AG08395 (cell line): Measurements from ENCODE around the gene DEFB115.
"Not testable (repeated sequence)": the region's sequence is repeated elsewhere in the genome, so short reads cannot be mapped to it uniquely, and the experiment has no call there.

Experiments used
- DNase-seq: peaks from one replicate; pipeline ENCODE4 v3.0.0; 2012; ENCODE audit warnings: mixed read lengths, low spot score

The DEFB115 gene

GRCh38 chr20:31257364-31257763, at the start of gene DEFB115:
DEFB115 (plus strand) TSS chr20:31257664; CDS start chr20:31257664, 0 bp downstream.
- no peak for DNase-seq

GRCh38 chr20:31236953-31237352, 20.5 kb upstream of the DEFB115 start:
- no peak for DNase-seq

- no peak for DNase-seq
Measured at GRCh38 chr20:31237763-31238162, 19.7 kb upstream of the DEFB115 start.

- DNase-seq: no peak
Measured at GRCh38 chr20:31239139-31239538, 18.3 kb upstream of the DEFB115 start.

- no peak for DNase-seq
Measured at GRCh38 chr20:31256959-31257358, 505 bp upstream of the DEFB115 start.

- DNase-seq: no peak
Measured at GRCh38 chr20:31260326-31260932, 3.0 kb downstream of the DEFB115 start.

- DNase-seq: no peak
Measured at GRCh38 chr20:31274441-31274840, 17.0 kb downstream of the DEFB115 start.

GRCh38 chr20:31278178-31278577, 20.7 kb downstream of the DEFB115 start:
- no peak for DNase-seq

GRCh38 chr20:31284964-31285363, 27.5 kb downstream of the DEFB115 start:
- not testable (repeated sequence) for DNase-seq

- no peak for DNase-seq
Measured at GRCh38 chr20:31308535-31309162, 51.2 kb downstream of the DEFB115 start, which contains the start of gene DEFB116. DEFB116 (minus strand) TSS chr20:31308585; CDS start chr20:31308585, 0 bp downstream.
